Measurements from ENCODE around the gene TRIM60.

DNA sequence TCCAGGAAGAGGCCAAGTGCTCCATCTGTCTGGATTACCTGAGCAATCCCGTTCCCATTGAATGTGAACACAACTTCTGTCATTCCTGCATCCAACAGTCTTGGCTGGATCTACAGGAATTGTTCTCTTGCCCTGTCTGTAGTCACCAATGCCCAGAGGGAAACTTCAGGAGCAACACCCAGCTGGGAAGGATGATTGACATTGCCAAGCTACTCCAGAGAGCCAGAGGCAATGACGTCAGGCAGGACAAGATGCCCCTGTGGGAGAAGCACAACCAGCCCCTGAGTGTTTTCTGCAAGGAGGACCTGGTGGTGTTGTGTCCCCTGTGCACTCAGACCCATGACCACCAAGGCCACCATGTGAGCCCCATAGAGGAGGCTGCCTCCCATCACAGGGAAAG is 21.3 kb upstream of the TRIM60 start:
- TF ChIP-seq, protein P1, sequence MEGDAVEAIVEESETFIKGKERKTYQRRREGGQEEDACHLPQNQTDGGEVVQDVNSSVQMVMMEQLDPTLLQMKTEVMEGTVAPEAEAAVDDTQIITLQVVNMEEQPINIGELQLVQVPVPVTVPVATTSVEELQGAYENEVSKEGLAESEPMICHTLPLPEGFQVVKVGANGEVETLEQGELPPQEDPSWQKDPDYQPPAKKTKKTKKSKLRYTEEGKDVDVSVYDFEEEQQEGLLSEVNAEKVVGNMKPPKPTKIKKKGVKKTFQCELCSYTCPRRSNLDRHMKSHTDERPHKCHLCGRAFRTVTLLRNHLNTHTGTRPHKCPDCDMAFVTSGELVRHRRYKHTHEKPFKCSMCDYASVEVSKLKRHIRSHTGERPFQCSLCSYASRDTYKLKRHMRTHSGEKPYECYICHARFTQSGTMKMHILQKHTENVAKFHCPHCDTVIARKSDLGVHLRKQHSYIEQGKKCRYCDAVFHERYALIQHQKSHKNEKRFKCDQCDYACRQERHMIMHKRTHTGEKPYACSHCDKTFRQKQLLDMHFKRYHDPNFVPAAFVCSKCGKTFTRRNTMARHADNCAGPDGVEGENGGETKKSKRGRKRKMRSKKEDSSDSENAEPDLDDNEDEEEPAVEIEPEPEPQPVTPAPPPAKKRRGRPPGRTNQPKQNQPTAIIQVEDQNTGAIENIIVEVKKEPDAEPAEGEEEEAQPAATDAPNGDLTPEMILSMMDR (conservative IDR thresholded peaks at IDR 0.05; ENCODE audit: low read length), result no peak
- no peak for TF ChIP-seq EZH2phosphoT487 (IDR thresholded peaks at IDR 0.05; ENCODE audit: borderline replicate concordance, low read depth, low read length)

Measured in OCI-LY7 (cell line).